Endothelial cell of umbilical vein (primary cell): Measurements from ENCODE around the gene TET2. TPM values are rescaled to one million over a fixed set of nuclear protein-coding genes. Genes with fewer than 3 reads are reported as not detected.

Experiments
- BruUV-seq: library from RNA; stranded (reverse); fragments of 400-500 nt; replicated peaks from 2 replicates; lab custom pipeline; 2021; lab: Mats Ljungman, UMichigan
- CTCF ChIA-PET: fragments of 300-600, 350-600 bp; sonication (Branson Sonifier 250); formaldehyde crosslinking; loops from one replicate; lab custom pipeline; 2021; ENCODE audit warnings: antibody characterized with exemption, inconsistent platforms; lab: Charles Lee
- POLR2A ChIA-PET: fragments of 300-600, 350-600 bp; sonication (Branson Sonifier 250); formaldehyde crosslinking; loops from one replicate; lab custom pipeline; 2021; ENCODE audit warnings: antibody characterized with exemption, inconsistent platforms; lab: Charles Lee
- DNase-seq: peaks from one replicate; pipeline ENCODE4 v3.0.0-alpha.2; 2011; ENCODE audit warnings: low read depth, low spot score
- FAIRE-seq: peaks from 2 replicates; lab custom pipeline; 2011; peaks lifted over from hg19 to GRCh38; lab: Jason Lieb, UNC
- H2AFZ ChIP-seq: 2 replicates; pipeline ENCODE4 v1.6.0; 2012; ENCODE audit warnings: low read depth, low read length, control low read depth, inconsistent platforms
- H3K27ac ChIP-seq: 2 replicates; pipeline ENCODE4 v1.5.1; 2011; ENCODE audit warnings: low read depth, mild to moderate bottlenecking, control low read depth, low read length, moderate library complexity; ENCODE audit not compliant: insufficient read depth
- H3K27me3 ChIP-seq, 2 experiments: 2 replicates each; pipeline versions ENCODE4 v1.6.0 to v1.6.1; 2011; ENCODE audit warnings: low read length in 2 of 2, mixed read lengths in 1 of 2; ENCODE audit not compliant: control insufficient read depth in 2 of 2, insufficient read depth in 2 of 2
- H3K36me3 ChIP-seq, 2 experiments: 2 replicates in 1 of 2; 3 replicates in 1 of 2; pipeline ENCODE4 v1.5.1; 2011; ENCODE audit warnings: low read length in 2 of 2, mild to moderate bottlenecking in 1 of 2, moderate library complexity in 1 of 2; ENCODE audit not compliant: control insufficient read depth in 2 of 2, insufficient read depth in 2 of 2; ENCODE audit errors: extremely low read depth in 1 of 2
- H3K4me1 ChIP-seq: 3 replicates; pipeline ENCODE4 v1.5.1; 2011; ENCODE audit warnings: mild to moderate bottlenecking, low read length; ENCODE audit not compliant: control insufficient read depth, insufficient read depth; ENCODE audit errors: extremely low read depth
- H3K4me2 ChIP-seq: 2 replicates; pipeline ENCODE4 v1.6.1; 2011; ENCODE audit warnings: low read length, control low read depth, mixed read lengths; ENCODE audit not compliant: insufficient read depth
- H3K4me3 ChIP-seq, 3 experiments: fragments of 200-600 bp in 1 of 3; sonication (generic), shearing (Covaris generic) in 1 of 3; replicated peaks in 1 of 3; 2 replicates each; pipeline ENCODE4 v1.5.1; 2011 to 2016; ENCODE audit warnings: control low read depth in 3 of 3, low read length in 3 of 3, mild to moderate bottlenecking in 2 of 3, inconsistent platforms in 1 of 3, low read depth in 1 of 3, moderate library complexity in 1 of 3; ENCODE audit not compliant: insufficient read depth in 1 of 3
- H3K79me2 ChIP-seq: 2 replicates; pipeline ENCODE4 v1.6.0; 2012; ENCODE audit warnings: low read length, inconsistent platforms; ENCODE audit not compliant: control insufficient read depth, insufficient read depth
- H3K9ac ChIP-seq: replicated peaks from 2 replicates; pipeline ENCODE3; 2011; ENCODE audit warnings: low read length, control low read depth; ENCODE audit not compliant: insufficient read depth; ENCODE audit errors: extremely low read depth
- H3K9me1 ChIP-seq: replicated peaks from 3 replicates; pipeline ENCODE4 v1.6.0; 2011; ENCODE audit warnings: mild to moderate bottlenecking, low read length; ENCODE audit not compliant: control insufficient read depth, insufficient read depth; ENCODE audit errors: extremely low read depth
- H3K9me3 ChIP-seq: replicated peaks from 2 replicates; pipeline ENCODE4 v1.5.1; 2012; ENCODE audit warnings: low read length, inconsistent platforms; ENCODE audit not compliant: control insufficient read depth, insufficient read depth
- H4K20me1 ChIP-seq: replicated peaks from 2 replicates; pipeline ENCODE3; 2011; ENCODE audit warnings: mild to moderate bottlenecking, low read length; ENCODE audit not compliant: control insufficient read depth, insufficient read depth; ENCODE audit errors: extremely low read depth
- EZH2 ChIP-seq: IDR thresholded peaks from 2 replicates; pipeline ENCODE4 v1.6.1; 2012; ENCODE audit warnings: borderline replicate concordance, low read depth, mild to moderate bottlenecking, moderate library complexity, low read length, inconsistent platforms; ENCODE audit not compliant: severe bottlenecking
- FOS ChIP-seq: IDR thresholded peaks from 2 replicates; pipeline ENCODE4 v1.6.1; 2011; ENCODE audit warnings: mild to moderate bottlenecking, low read length, moderate library complexity, borderline replicate concordance; ENCODE audit not compliant: insufficient read depth
- GATA2 ChIP-seq: IDR thresholded peaks from 2 replicates; pipeline ENCODE4 v1.7.0; 2011; ENCODE audit warnings: low read depth, mild to moderate bottlenecking, moderate library complexity, mixed read lengths, low read length; ENCODE audit not compliant: insufficient read length, insufficient read depth
- JUN ChIP-seq: IDR thresholded peaks from 2 replicates; pipeline ENCODE4 v1.6.1; 2011; ENCODE audit warnings: borderline replicate concordance, low read depth; ENCODE audit not compliant: insufficient read length, insufficient read depth
- MYC ChIP-seq: IDR thresholded peaks from one replicate; pipeline ENCODE4 v1.6.1; 2011; ENCODE audit warnings: mild to moderate bottlenecking, low read depth, low read length
- POLR2A ChIP-seq: IDR thresholded peaks from 2 replicates; pipeline ENCODE4 v1.6.1; 2012; ENCODE audit warnings: low read depth, mild to moderate bottlenecking, control low read depth, low read length
- POLR2AphosphoS5 ChIP-seq: IDR thresholded peaks from 2 replicates; pipeline ENCODE4 v1.6.1; 2012; ENCODE audit warnings: low read depth, mild to moderate bottlenecking, control low read depth, low read length, moderate library complexity; ENCODE audit not compliant: insufficient read depth
- dilution Hi-C: fragments of 300-500 bp; cut with MboI; formaldehyde crosslinking; loops from one replicate; pipeline ENCODE4 v1.15.0; 2019; ENCODE audit warnings: low sequenced_read_pairs; ENCODE audit not compliant: extremely low pct_ligation_motif_present
- intact Hi-C: fragments of 100-400 bp; cut with micrococcal nuclease; formaldehyde crosslinking; loops from one replicate; pipeline ENCODE4 v1.10.0; 2022
- polyA plus RNA-seq, 4 experiments: library from polyadenylated mRNA; depleted of rRNA in 3 of 4; stranded (reverse) in 3 of 4; unstranded in 1 of 4; fragments of >200 nt; gene quantifications; 2 replicates each; pipeline versions ENCODE4 v1.2.1 to v1.2.3, GENCODE V29; 2011 to 2012; ENCODE audit warnings: missing spikeins in 1 of 4
- total RNA-seq: library from RNA; stranded (reverse); gene quantifications from 2 replicates; pipeline ENCODE4 v1.2.3, GENCODE V29; 2021
- TF ChIP-seq, protein P1 (sequence below): IDR thresholded peaks from 2 replicates; pipeline ENCODE4 v1.6.1; 2011; ENCODE audit not compliant: insufficient read depth, insufficient read length
- TF ChIP-seq, protein P2 (sequence below), 2 donors: IDR thresholded peaks; 1 replicate in 1 of 2; 2 replicates in 1 of 2; pipeline ENCODE4 v1.5.1; 2011; ENCODE audit warnings: low read length in 2 of 2, mild to moderate bottlenecking in 2 of 2, moderate library complexity in 2 of 2, control low read depth in 1 of 2, inconsistent platforms in 1 of 2, low read depth in 1 of 2; ENCODE audit not compliant: insufficient read depth in 1 of 2; ENCODE audit errors: extremely low read depth in 1 of 2

TET2 gene
- total and polyA plus RNA-seq, 2 donors (not counting 3 experiments of a cell fraction or from before 2014, with no cell fraction given) = 4.8 to 17.5 TPM

DNA sequence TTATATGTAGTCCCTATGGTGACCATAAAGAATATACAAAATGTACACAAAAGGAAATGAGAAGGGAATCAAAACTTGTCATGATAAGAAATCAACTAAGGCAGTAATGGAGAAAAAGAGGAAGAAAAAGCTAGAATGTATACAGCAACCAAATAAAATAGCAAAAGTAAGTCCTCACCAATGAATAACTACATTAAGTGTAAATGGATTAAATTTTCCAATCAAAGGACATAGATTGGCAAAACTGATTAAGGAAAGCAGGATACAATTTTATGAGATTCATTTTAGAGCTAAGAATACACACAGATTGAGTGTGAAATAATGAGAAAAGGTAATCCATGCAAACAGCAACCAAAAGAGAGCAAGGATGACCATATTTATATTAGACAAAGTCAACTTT lies 157.4 kb downstream of the TET2 start:
- TF ChIP-seq POLR2AphosphoS5 (no peak), JUN (no peak), POLR2A (no peak), FOS (no peak), EZH2 (no peak), MYC (no peak), GATA2 (no peak)
- TF ChIP-seq, protein P1, sequence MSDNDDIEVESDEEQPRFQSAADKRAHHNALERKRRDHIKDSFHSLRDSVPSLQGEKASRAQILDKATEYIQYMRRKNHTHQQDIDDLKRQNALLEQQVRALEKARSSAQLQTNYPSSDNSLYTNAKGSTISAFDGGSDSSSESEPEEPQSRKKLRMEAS = no peak
- TF ChIP-seq, protein P2, sequence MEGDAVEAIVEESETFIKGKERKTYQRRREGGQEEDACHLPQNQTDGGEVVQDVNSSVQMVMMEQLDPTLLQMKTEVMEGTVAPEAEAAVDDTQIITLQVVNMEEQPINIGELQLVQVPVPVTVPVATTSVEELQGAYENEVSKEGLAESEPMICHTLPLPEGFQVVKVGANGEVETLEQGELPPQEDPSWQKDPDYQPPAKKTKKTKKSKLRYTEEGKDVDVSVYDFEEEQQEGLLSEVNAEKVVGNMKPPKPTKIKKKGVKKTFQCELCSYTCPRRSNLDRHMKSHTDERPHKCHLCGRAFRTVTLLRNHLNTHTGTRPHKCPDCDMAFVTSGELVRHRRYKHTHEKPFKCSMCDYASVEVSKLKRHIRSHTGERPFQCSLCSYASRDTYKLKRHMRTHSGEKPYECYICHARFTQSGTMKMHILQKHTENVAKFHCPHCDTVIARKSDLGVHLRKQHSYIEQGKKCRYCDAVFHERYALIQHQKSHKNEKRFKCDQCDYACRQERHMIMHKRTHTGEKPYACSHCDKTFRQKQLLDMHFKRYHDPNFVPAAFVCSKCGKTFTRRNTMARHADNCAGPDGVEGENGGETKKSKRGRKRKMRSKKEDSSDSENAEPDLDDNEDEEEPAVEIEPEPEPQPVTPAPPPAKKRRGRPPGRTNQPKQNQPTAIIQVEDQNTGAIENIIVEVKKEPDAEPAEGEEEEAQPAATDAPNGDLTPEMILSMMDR (IDR thresholded peaks at IDR 0.05; ENCODE audit: extremely low read depth in 1 of 2, insufficient read depth in 1 of 2, low read depth in 1 of 2, low read length in 2 of 2) = no peak
- DNase-seq (no peak), FAIRE-seq (no peak)
- H3K4me1 ChIP-seq = no peaks in the 10 kb centered on the region
- no peak overlapping the region for H2AFZ ChIP-seq
- ChIA-PET CTCF (no interaction called here), POLR2A (no interaction called here)
- no peak overlapping the region for H3K4me2 ChIP-seq
- no TSS peak for BruUV-seq
- H3K9ac ChIP-seq = no peak overlapping the region
- no peak overlapping the region for H3K4me3 ChIP-seq
- no peaks in the 10 kb centered on the region for H3K9me1 ChIP-seq
- intact Hi-C loops (no loop called here), dilution Hi-C loops (no loop called here)
- no peaks in the 10 kb centered on the region for H3K79me2 ChIP-seq
- H3K27ac ChIP-seq = no peak overlapping the region
- no peaks in the 10 kb centered on the region for H3K27me3 ChIP-seq
- H3K36me3 ChIP-seq = no peaks in the 10 kb centered on the region
- H4K20me1 ChIP-seq = no peaks in the 10 kb centered on the region
- H3K9me3 ChIP-seq = no peaks in the 10 kb centered on the region
